K562 treated with DMSO at 1 percent for 48 hours (cell line): ENCODE data around the gene RGS3. TPM values are rescaled to one million over a fixed set of nuclear protein-coding genes. Genes with fewer than 3 reads are reported as not detected.

Experiments
- total RNA-seq: library from RNA; unstranded; fragments of 300-600 nt; gene quantifications from 2 replicates; pipeline ENCODE4 v1.2.3, GENCODE V29; 2022; ENCODE audit warnings: low replicate concordance; ENCODE audit errors: extremely low read depth

Gene RGS3
- total RNA-seq = not detected in 2 replicates

GRCh38 chr9:113463418-113464285 lies at the start of gene RGS3:
Gene RGS3, plus strand, starts transcription at chr9:113463727. Its CDS starts 76 bp downstream, at chr9:113463803.

Other genes with a start within 250 kb of the RGS3 start
- gene FKBP15, start 242.4 kb upstream of the RGS3 start, total RNA-seq = not detected in 2 replicates
- not detected in 2 replicates for gene SLC31A1, start 242.2 kb upstream of the RGS3 start, total RNA-seq
- not detected in 2 replicates for gene CDC26, start 188.2 kb upstream of the RGS3 start, total RNA-seq
- not detected in 2 replicates for gene PRPF4, start 188.1 kb upstream of the RGS3 start, total RNA-seq
- not detected in 2 replicates for gene RNF183, start 160.4 kb upstream of the RGS3 start, total RNA-seq
- gene WDR31, start 123.5 kb upstream of the RGS3 start, total RNA-seq = not detected in 2 replicates
- gene BSPRY, start 114.2 kb upstream of the RGS3 start, total RNA-seq = not detected in 2 replicates
- not detected in 2 replicates for gene HDHD3, start 86.7 kb upstream of the RGS3 start, total RNA-seq
- gene ALAD, start 62.4 kb upstream of the RGS3 start, total RNA-seq = not detected in 2 replicates
- gene POLE3, start 53.1 kb upstream of the RGS3 start, total RNA-seq = not detected in 2 replicates
- not detected in 2 replicates for gene C9orf43, start 53.0 kb upstream of the RGS3 start, total RNA-seq